Type B pancreatic cell (in vitro differentiated cells): Measurements from ENCODE around the gene PPP6R3. TPM values are rescaled to one million over a fixed set of nuclear protein-coding genes. Genes with fewer than 3 reads are reported as not detected.

ENCODE experiments used
- DNase-seq: peaks from one replicate; pipeline ENCODE4 v3.0.0; 2021; ENCODE audit warnings: mixed read lengths; ENCODE audit not compliant: unreplicated experiment; ENCODE audit errors: extremely low spot score
- H3K27ac Mint-ChIP-seq: 2 replicates; pipeline ENCODE4 v1.8.0; 2021; ENCODE audit warnings: mild to moderate bottlenecking, mixed read lengths
- H3K27me3 Mint-ChIP-seq: 2 replicates; pipeline ENCODE4 v1.8.0; 2021; ENCODE audit warnings: mixed read lengths
- H3K36me3 Mint-ChIP-seq: 2 replicates; pipeline ENCODE4 v1.8.0; 2021; ENCODE audit warnings: mixed read lengths
- H3K4me1 Mint-ChIP-seq: one replicate; pipeline ENCODE4 v1.8.0; 2021; ENCODE audit warnings: mixed read lengths; ENCODE audit not compliant: unreplicated experiment
- H3K4me3 Mint-ChIP-seq: 2 replicates; pipeline ENCODE4 v1.8.0; 2021; ENCODE audit warnings: mild to moderate bottlenecking, mixed read lengths
- H3K9me3 Mint-ChIP-seq: 2 replicates; pipeline ENCODE4 v1.8.0; 2021; ENCODE audit warnings: mixed read lengths
- CTCF ChIP-seq: fragments of 200-600 bp; sonication (generic); conservative IDR thresholded peaks from 2 replicates; pipeline ENCODE4 v1.5.0; 2021; ENCODE audit warnings: antibody characterized with exemption, mild to moderate bottlenecking
- total RNA-seq: library from RNA; stranded (reverse); gene quantifications from 2 replicates; pipeline ENCODE4 v1.2.1, GENCODE V29; 2021; ENCODE audit warnings: low replicate concordance

PPP6R3 gene
- total RNA-seq, 1 donor from 2014 or later: 104 TPM

- Mint-ChIP-seq H3K27me3 (no peaks in the 10 kb centered on the region), H3K27ac (no peak overlapping the region), H3K9me3 (no peaks in the 10 kb centered on the region), H3K4me3 (no peak overlapping the region), H3K4me1 (no peaks in the 10 kb centered on the region), H3K36me3 (peaks cover 23% of the 10 kb centered on the region)
- TF ChIP-seq CTCF: no peak
- no peak for DNase-seq
Observed at GRCh38 chr11:68560216-68560615, 99.7 kb downstream of the PPP6R3 start.

GRCh38 chr11:68563454-68563853 lies 102.9 kb downstream of the PPP6R3 start:
- Mint-ChIP-seq H3K9me3 (no peaks in the 10 kb centered on the region), H3K27ac (no peak overlapping the region), H3K4me1 (no peaks in the 10 kb centered on the region), H3K36me3 (peaks cover 46% of the 10 kb centered on the region), H3K27me3 (no peaks in the 10 kb centered on the region), H3K4me3 (no peak overlapping the region)
- TF ChIP-seq CTCF: no peak
- DNase-seq: no peak

- no peak overlapping the region for H3K4me3 Mint-ChIP-seq
- no peak overlapping the region for H3K27ac Mint-ChIP-seq
- no peak for DNase-seq
- no peaks in the 10 kb centered on the region for H3K27me3 Mint-ChIP-seq
- H3K36me3 Mint-ChIP-seq: peaks cover 39% of the 10 kb centered on the region
- no peaks in the 10 kb centered on the region for H3K4me1 Mint-ChIP-seq
- H3K9me3 Mint-ChIP-seq: no peaks in the 10 kb centered on the region
- TF ChIP-seq CTCF: no peak
Observed at GRCh38 chr11:68564261-68564660, 103.7 kb downstream of the PPP6R3 start.

DNA sequence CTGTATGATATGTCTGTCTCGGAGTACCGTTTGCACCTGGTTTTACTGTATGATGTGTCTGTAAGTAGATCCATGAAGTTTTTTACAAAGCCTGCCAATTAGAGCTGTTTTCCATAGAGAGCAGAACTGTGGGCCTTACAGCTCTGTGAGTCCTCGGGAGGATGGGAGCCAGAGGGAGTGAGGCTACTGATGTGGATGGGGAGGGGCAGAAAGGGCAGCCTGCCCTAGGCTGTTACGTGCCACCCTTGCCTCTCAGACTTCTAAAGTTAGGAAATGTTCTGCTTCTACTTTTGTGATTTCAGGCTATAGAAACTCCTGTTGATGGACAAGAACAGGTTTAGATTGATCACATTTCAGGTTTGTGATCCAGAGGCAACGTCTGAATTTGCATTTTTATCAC lies 105.2 kb downstream of the PPP6R3 start:
- DNase-seq: no peak
- Mint-ChIP-seq H3K36me3 (peaks cover 46% of the 10 kb centered on the region), H3K4me3 (no peak overlapping the region), H3K9me3 (no peaks in the 10 kb centered on the region), H3K27me3 (no peaks in the 10 kb centered on the region), H3K27ac (no peak overlapping the region), H3K4me1 (no peaks in the 10 kb centered on the region)
- no peak for TF ChIP-seq CTCF

DNA sequence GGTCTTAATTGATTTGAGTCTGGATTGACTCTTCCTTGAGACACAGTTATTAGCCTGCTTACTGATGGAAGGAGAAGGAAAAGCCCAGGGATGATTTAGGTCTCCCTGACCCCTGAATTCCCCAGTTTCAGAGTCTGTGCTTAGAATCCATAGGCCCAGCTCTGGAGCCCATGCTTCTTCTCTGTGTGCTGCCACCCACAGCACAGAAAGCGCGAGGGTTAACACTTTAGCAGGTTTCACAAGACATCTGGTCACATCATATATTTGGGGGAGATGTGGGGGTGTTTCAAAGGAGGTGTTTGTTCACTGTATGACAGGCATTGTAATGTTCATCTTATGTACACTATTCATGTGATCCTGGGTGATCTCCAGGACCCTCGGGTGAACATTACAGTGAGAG lies 107.0 kb downstream of the PPP6R3 start:
- Mint-ChIP-seq H3K36me3 (peaks cover 53% of the 10 kb centered on the region), H3K9me3 (no peaks in the 10 kb centered on the region), H3K4me1 (no peaks in the 10 kb centered on the region), H3K27me3 (no peaks in the 10 kb centered on the region), H3K27ac (no peak overlapping the region), H3K4me3 (no peak overlapping the region)
- no peak for DNase-seq
- no peak for TF ChIP-seq CTCF

GRCh38 chr11:68569357-68569756 lies 108.8 kb downstream of the PPP6R3 start:
- no peak for DNase-seq
- Mint-ChIP-seq H3K27me3 (no peaks in the 10 kb centered on the region), H3K4me1 (peaks cover 6% of the 10 kb centered on the region), H3K36me3 (peaks cover 63% of the 10 kb centered on the region), H3K4me3 (no peak overlapping the region), H3K27ac (no peak overlapping the region), H3K9me3 (no peaks in the 10 kb centered on the region)
- no peak for TF ChIP-seq CTCF
